DMS153 (cell line): ENCODE results near the gene SH3RF3.

Source experiments
- DNase-seq: peaks from one replicate; lab custom pipeline; 2025; lab: John Stamatoyannopoulos, UW

SH3RF3 gene

DNA sequence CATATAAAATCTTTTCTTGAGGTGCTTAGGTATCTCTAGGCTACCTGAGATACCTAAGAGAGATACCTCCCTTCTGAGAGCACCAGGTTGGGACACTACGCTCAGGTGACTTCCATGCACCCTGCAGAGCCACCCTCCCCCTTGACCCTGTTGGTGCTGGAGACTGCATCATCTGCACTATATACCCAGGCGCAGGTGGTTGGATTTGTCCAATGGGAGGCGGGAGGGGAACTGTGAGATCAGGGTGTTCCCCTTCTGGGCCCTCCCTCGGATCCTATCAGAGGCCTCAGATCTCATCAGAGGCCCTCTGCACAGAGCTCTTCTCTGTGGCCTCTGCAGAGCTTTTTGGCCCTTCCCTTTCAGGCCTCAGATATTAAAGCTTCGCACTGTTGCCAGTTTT is 158.4 kb downstream of the SH3RF3 start:
- no peak for DNase-seq

GRCh38 chr2:109287838-109288237 is 158.8 kb downstream of the SH3RF3 start:
- no peak for DNase-seq

DNA sequence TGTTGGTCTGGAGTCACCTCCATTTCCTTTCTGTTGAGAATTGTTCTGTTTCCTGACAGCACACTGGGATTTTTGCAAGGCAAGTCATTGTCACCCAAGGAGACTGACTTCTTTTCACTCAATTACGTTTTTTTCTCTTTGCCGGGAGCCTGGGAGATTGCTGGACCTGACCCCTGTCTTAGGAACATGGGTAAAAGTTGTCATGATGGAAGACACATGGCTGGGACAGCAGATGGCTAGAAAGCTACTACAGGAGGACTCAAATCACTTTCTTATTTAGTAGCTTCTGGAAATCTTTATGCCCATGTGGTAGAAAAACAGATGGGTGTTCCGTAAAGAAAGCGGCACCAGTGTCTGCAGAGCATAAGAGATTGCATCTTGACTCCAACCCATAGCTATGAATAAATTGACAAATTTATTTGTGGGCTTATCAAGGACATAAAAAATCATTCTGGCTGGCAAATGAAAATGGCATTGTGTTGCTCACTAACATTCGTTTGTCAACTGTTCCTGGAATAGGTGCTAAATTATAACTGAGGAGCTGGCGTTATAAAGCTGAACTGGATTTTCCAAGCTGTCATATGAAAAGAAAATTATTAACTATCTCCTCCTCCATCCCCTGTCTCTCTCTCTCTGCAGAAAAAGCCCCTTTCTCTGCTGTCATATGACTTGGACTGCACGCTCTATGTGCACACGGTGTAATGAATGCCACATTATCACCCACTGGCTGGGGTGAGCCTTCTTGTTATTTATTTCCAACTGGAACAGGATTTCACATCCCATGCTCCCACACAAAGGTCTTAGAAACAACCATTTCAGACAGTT is 159.8 kb downstream of the SH3RF3 start:
- no peak for DNase-seq

DNA sequence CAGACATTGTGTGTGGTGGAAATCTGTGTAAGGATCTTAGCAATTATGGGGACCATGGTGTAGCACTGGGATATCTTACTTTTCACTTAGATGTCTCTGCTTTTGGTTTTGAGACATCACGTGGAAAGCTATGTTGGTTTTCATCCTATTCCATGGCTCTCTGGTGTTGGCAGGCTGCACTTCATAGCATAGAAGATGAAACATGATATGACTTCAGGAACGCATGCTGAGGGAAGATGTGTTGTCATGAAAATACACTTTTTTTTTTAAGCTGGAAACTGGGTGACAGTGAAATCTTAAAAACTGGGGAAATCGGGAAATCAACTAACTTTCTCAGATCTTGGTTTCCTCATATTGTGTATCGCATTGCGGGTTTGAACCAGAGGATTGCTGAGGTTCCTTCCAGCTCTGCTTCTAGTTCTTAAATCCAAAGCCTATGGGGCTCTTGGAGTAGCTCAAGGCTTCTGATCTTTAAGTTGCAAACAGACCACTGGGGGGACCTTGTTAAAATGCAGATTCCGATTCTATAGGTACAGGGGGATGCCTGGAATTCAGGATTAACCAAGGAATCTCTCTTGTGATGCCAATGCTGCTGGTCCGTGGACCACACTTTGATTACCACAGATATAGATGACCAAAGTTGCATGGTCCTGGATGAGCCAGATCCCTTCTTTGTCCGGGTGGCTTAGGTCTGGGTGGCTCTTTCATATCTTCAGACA is 160.7 kb downstream of the SH3RF3 start:
- no peak for DNase-seq

DNA sequence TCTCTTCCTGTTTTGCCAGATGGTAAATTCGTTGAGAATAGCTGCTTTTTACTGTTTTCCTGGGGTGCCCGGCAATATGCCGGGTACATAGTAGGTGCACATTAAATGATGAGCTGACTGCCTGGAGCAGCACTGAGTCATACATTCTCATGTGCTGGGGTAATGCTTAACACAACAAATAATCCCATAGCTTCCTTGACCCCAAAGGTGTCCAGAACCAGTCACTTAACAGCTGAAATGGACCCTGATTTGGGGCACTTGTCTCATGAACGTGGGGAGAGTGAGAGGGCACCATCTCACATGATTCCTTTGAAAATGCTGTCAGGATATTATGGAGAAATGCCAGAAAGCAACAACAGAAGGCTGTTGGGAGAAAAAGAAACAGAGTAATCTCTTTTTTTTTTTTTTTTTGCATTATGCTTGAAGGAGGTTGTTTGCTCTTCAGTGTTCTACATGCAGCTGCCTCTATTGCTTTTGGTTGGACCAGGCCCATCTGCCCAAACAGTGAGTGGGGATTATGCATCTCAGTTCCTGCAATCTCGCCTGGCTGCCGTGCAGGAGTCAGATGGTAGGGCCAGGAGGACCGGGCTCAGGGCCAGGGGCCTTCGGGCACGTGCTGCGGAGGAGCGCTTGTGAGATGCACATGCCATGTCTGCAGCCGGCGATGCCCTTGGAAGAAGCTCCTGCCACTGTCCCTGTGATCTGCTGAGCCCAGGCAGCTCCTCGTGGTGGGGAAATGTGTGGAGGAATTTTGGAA is 162.1 kb downstream of the SH3RF3 start:
- peak; percentile 31 for DNase-seq

DNA sequence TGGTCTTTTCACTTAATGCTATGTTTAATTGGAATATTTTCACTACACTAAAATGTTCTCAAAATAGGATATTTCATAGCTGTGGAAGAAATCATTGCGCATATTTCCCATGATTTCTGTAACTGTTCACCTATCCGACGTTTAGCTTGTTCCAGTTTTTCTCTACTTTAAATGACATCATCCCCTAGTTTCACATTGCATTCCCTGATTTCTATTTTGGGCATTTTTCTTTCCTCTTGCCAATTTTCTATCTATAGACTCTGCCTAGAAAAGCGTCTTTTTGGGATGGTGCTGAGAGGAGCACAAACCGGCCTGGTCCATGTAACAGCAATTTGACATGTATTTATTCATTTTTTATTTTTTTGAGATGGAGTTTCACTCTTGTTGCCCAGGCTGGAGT is 163.4 kb downstream of the SH3RF3 start:
- DNase-seq: no peak

DNA sequence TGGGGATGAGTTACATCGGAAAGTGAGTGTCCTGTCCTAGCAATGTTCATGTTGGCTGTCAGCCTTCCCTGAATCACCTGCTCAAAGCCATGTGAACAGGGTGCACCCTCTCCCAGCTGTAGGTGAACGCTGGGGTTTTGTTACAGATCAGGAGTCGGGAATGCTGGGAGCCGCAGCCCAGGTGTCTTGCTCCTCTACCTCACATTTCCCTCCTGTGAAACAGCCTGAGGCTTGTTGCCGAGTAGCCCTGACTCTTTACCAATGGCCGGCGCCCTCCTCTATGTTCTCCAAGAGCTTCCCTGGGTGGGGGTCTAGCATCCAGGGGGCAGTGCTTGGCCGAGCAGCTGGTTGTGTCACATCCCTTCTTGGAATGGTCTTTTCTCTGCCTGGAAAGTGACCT is 164.7 kb downstream of the SH3RF3 start:
- no peak for DNase-seq

GRCh38 chr2:109294523-109294922 is 165.5 kb downstream of the SH3RF3 start:
- no peak for DNase-seq

GRCh38 chr2:109295070-109295780 is 166.2 kb downstream of the SH3RF3 start:
- no peak for DNase-seq

DNA sequence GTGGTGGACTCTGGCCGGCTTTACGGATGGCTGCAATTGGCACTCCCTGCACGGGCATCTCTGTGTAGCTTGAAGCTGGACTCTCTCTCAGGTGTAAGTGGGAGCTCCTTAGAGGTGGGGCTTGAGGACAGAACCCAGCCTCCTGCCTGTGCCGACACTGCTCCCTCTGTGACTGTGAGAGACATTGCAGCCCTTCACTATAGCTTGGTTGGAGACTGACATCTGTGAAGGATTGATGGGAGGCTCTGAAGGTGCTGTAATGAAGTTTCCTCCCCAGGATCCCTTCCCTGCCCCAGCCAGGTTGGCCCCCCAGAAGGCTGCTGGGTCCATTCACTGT is 166.7 kb downstream of the SH3RF3 start:
- DNase-seq: no peak

GRCh38 chr2:109297566-109298490 is 168.8 kb downstream of the SH3RF3 start:
- DNase-seq: no peak

DNA sequence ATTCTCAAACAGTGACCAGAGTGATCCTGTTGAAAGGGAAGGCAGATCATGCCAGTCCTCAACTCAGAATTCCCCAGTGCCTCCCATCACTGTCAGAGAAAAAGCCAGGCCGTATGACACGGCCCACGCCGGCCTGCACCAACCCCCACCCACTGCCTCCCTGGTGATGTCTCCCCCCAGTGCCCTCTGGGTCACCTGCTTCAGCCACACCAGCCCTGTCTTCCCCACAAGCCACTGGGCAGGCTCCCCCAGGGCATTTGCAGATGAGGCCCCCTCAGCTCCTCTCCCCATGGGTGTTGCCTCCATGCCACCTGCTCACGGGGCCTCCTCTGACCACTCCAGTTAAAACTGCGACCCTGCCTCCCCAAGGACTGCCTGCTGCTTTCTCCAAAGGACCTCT is 169.8 kb downstream of the SH3RF3 start:
- no peak for DNase-seq

DNA sequence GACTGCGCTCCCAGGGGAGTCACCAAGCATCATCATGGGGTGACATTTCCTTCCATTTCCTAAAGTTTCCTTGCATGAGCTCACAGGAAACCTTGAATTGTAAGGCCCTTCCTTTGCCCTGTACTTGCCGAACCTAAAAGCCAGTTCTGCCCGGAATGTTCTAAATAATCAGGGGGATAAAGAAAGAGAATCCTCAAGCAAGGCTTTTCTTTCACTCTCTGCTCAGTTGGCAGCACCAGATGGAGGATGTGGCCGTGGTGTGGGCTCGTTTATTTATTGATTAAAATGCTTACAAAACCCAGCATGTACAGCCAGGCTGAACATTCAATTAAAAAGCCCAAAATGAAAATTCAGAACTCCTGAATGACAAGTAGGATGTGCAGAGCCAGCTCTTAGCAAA is 170.5 kb downstream of the SH3RF3 start:
- no peak for DNase-seq

DNA sequence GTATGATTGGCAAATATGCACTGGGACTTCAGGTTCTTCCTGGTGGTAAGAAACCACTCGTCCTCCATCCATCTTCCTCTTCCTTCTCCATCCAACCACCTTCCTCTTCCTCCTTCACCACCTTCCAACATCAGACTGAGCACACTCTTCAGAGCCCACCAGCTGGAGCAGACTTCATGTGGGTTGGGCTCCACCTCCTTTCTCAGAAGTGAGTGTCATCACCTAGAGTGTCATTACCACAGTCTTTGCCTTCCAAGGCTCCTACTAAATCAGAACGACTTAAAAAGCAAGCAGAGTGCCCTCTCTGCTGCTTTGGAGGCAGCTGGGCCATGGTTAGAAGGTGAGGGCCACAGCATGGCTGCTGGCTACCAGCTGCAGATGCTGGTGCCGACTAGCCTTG is 171.6 kb downstream of the SH3RF3 start:
- DNase-seq: no peak

- no peak for DNase-seq
Measured at GRCh38 chr2:109301746-109302145, 172.7 kb downstream of the SH3RF3 start.

- DNase-seq: no peak
Measured at GRCh38 chr2:109302319-109302718, 173.3 kb downstream of the SH3RF3 start.

DNA sequence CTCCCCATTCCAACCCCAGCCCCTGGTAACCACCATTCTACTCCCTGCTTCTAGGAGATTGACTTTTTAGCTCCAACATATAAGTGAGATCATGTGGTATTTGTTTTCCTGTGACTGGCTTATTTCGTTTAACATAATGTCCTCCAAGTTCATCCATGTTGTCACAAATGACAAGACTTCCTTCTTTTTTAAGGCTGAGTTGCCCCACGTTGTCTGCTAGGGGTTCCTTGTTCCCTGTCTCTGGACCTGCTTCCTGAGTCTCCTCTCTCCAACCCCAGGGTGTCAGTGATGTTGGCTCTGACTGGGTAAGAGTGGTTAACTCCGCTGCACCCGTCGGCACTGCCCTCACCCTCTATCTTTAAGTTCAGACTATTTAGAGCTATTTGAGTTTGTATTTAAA is 175.2 kb downstream of the SH3RF3 start:
- DNase-seq: no peak

DNA sequence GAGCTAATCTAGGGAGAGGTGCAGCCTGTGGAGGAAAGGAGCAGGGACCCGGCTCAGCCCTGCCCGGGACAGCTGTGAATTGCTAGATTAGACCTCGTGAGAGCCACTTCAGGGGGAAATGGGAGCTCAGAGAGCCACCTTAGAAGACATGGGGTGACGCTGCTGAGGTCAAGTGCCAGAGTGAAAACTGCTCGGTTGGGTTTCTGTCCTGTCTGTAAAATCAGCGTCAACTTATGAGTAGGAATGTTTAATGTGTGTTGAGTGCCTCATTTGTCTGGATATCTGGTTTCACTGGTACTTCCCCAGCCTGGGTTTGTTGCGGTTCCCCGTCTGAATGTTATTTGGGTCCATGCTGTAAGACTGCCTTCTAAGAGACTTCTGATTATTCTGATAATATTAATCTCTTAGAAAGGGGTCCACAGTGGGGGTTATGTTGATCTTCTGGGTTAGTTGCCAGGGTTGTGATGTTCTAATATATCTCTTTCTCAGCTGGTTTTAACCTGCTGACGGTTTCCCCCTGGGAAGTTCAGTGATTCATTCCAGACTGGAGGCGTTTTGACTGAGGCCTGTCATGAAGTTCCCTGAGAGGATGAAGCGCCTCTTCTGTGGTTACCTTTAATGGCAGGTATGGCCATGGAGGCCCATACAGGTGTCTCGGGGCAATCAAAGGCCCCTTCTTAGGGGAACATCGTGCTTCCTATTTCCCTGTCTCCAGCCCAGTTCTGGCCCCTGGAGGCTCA is 175.9 kb downstream of the SH3RF3 start:
- no peak for DNase-seq

DNA sequence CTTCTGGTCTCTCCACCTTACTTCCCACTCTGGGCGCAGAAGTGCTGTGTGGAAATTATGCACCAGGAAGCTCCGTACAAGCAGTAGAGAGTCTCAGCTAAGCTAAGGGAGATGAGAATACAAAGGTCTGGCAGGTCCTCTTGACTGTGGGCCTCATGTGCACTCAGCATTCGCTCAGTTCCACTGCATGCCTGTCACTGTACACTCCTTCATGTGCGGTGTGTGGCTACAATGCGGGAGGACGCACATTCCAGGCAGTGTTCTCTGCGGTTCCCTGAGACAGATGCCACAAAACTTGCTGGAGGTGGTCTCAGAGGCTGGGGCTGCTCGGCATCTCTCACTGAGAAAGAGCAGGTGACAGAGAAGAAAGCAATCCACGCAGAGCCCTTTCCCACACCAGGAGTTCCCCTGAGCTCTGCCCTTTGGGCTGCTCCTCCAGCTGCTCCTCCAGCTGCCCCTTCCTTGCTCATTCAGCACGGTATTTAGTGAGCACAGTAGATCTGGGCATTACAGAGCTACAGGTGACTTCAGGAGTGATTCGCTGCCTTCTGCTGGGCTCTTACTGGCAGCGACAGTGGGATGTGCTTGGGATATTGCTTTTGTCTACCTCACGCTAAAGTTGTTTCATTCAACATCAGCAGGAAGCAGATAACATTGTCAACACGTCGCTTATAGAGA is 176.6 kb downstream of the SH3RF3 start:
- no peak for DNase-seq

DNA sequence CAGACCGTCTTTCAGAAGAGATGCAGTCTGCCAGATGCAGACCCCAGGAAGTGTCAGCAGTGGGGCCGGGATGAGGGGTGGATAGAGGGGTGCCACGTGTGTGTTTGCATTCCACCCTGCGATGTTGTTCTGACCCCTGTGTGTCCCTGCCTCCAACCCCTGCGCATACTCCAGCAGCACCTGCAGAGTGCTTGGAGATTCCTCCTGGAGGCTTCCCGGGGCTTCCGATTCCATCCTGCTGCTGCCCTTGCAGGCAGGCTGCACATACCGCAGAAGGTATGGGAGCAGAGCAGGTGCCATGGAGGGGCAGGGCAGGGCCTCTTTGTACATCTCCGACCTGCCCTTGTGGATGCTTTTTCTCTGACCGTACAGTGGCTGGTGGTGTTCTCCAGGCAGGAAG is 177.2 kb downstream of the SH3RF3 start:
- no peak for DNase-seq
